Measurements from ENCODE around the gene PLD1. TPM values are rescaled to one million over a fixed set of nuclear protein-coding genes. Genes with fewer than 3 reads are reported as not detected.
"Not testable (repeated sequence)": the region's sequence is repeated elsewhere in the genome, so short reads cannot be mapped to it uniquely, and the experiment has no call there.

PLD1 gene
- polyA plus RNA-seq (2012; ENCODE audit: insufficient read depth, insufficient read length, low read depth) = 0.49 TPM

- TF ChIP-seq CTCF (IDR thresholded peaks at IDR 0.05; ENCODE audit: low read depth, low read length) = no peak
- Histone ChIP-seq H3K27me3 (peaks cover 7% of the 10 kb centered on the region; the same call in 1 of the 2 replicates), H3K9me3 (no peaks in the 10 kb centered on the region), H3K36me3 (no peaks in the 10 kb centered on the region), H3K4me1 (peaks cover 3% of the 10 kb centered on the region; the same call in 1 of the 2 replicates), H3K4me3 (ENCODE audit: low read depth, low read length) (peak within 1 kb of the TSS; percentile 73)
- DNase-seq = peak; percentile 65
These were observed at the start of gene PLD1 for GRCh38 chr3:171809861-171810628. TSS of gene PLD1 (minus strand) at chr3:171810483. CDS start at chr3:171738051, 72,432 bp downstream.

- not testable (repeated sequence) for H3K9me3 ChIP-seq, H3K27me3 ChIP-seq, DNase-seq
These were observed 48.5 kb upstream of the PLD1 start for GRCh38 chr3:171858770-171859169.

DNA sequence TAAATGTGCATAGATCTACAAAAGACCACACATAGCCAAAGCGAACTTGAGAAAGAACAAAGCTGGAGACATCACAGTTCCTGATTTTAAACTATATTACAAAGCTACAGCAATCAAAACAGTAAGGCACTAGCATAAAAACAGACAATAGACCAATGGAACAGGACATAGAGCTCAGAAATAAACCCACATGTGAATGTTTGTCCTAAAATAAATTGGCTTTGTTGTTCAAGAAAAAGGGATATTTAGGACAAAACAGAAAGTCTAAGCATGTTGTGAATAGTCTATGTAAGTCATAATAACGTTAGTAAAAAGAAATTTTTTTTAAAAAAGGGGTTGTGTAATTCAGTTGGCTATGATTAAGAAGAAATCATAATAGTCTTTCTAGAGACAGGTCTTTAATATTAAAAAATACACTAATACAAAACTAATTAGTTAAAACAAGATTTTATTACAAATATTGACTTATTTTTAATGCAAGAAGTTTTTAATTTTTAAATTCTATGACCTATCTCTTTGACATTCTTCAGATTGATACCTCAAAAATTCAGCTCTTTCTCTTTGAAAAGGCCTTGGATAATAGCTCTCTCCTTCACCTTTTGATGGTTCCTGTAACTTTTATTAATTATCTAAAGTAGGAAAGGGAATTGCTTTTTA lies 44.5 kb upstream of the PLD1 start:
- no peaks in the 10 kb centered on the region for H3K27me3 ChIP-seq
- H3K4me1 ChIP-seq = no peaks in the 10 kb centered on the region
- no peak overlapping the region for H3K4me3 ChIP-seq (ENCODE audit: low read depth, low read length)
- no peaks in the 10 kb centered on the region for H3K36me3 ChIP-seq
- H3K9me3 ChIP-seq = peaks cover 8% of the 10 kb centered on the region; the same call in 1 of the 2 replicates
- DNase-seq = no peak
- TF ChIP-seq CTCF (IDR thresholded peaks at IDR 0.05; ENCODE audit: low read depth, low read length) = no peak

More at GRCh38 chr3:171858770-171859169, 48.5 kb upstream of the PLD1 start:
- H3K4me3 ChIP-seq (ENCODE audit: low read depth, low read length); H3K36me3 ChIP-seq; H3K4me1 ChIP-seq: not testable (repeated sequence)

GRCh38 chr3:171851660-171852058 lies 41.4 kb upstream of the PLD1 start:
- no peak for DNase-seq
- H3K9me3 ChIP-seq = peaks cover 8% of the 10 kb centered on the region; the same call in 1 of the 2 replicates
- no peak overlapping the region for H3K4me3 ChIP-seq (ENCODE audit: low read depth, low read length)
- H3K27me3 ChIP-seq = no peaks in the 10 kb centered on the region
- no peaks in the 10 kb centered on the region for H3K36me3 ChIP-seq
- H3K4me1 ChIP-seq = no peaks in the 10 kb centered on the region
- TF ChIP-seq CTCF (IDR thresholded peaks at IDR 0.05; ENCODE audit: low read depth, low read length) = no peak

DNA sequence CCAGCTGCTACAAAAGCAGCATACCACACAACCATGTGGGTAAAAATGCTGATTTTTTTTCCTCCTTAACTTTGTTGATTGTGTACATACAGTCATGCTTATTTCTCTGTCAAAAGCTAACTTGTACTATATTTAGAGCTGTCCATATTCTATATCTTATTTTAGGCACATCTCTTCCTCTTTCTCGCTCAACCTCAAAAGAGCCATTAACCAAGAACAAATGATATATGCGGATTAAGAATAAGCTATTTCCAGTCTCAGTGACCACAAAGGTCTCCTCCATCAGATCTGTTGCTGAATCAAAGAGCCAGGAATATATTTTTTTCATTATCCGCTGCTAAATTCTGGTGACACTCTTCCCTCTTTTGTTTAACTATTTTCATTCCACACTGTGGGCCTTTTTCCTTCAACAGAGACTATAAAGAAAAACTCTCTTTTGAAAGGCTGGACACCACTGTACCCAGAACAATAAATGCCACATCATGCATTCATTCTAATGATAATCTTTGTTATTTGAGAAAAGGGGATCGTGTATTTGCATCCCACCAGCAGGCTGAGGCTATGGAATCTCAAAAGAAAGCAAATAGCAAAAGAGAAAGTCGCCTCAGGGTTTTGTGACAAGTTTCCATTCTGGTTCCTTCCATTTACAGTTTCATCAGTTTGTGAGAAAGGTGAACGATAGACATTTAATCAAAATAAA lies 40.8 kb upstream of the PLD1 start:
- H3K4me1 ChIP-seq = no peaks in the 10 kb centered on the region
- H3K36me3 ChIP-seq = no peaks in the 10 kb centered on the region
- no peak for DNase-seq
- H3K9me3 ChIP-seq = peaks cover 8% of the 10 kb centered on the region; the same call in 1 of the 2 replicates
- no peak for TF ChIP-seq CTCF (IDR thresholded peaks at IDR 0.05; ENCODE audit: low read depth, low read length)
- no peaks in the 10 kb centered on the region for H3K27me3 ChIP-seq
- no peak overlapping the region for H3K4me3 ChIP-seq (ENCODE audit: low read depth, low read length)

GRCh38 chr3:171850320-171850959 lies 40.2 kb upstream of the PLD1 start:
- DNase-seq = no peak
- H3K27me3 ChIP-seq = no peaks in the 10 kb centered on the region
- no peaks in the 10 kb centered on the region for H3K36me3 ChIP-seq
- H3K4me1 ChIP-seq = no peaks in the 10 kb centered on the region
- peaks cover 8% of the 10 kb centered on the region; the same call in 1 of the 2 replicates for H3K9me3 ChIP-seq
- no peak overlapping the region for H3K4me3 ChIP-seq (ENCODE audit: low read depth, low read length)
- no peak for TF ChIP-seq CTCF (IDR thresholded peaks at IDR 0.05; ENCODE audit: low read depth, low read length)

All from BE2C (cell line).